Hippocampal formation (tissue), 2 donors: ENCODE measurements around the gene DNAJC17.

Experiments used
- DNase-seq, 2 donors: peaks; one replicate each; lab custom pipeline; 2025; lab: John Stamatoyannopoulos, UW

DNAJC17 gene

DNA sequence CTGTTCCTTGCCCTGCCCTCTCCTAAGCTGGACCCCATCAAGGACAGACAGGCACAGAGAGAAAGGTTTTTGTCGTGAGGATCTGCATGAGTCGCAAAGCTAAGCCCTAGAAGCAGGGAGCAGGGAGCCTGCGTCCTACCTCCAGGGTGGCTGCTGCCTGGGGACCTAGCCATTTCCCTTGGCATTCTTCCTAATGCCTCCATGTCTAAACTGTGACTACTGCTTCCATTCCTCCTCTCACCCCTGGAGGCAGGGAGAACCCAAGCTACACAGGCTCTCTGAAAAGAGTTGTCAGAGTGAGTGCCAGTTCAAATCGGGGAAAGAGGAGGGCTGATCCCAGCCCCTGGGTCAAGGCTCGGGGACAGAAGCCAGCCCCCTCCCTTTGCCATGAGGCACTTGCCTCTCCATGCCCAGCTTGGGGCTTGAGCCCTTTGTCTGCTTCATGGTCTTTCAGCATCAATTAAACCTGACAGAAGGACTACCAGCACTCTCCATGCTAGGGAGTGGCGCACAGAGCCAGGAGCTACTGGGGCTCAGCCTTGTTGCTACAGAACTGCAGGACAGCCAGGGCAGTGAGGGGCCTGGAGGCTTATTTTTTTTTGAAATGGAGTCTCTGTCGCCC lies 41.0 kb downstream of the DNAJC17 start:
- no peak for DNase-seq

DNA sequence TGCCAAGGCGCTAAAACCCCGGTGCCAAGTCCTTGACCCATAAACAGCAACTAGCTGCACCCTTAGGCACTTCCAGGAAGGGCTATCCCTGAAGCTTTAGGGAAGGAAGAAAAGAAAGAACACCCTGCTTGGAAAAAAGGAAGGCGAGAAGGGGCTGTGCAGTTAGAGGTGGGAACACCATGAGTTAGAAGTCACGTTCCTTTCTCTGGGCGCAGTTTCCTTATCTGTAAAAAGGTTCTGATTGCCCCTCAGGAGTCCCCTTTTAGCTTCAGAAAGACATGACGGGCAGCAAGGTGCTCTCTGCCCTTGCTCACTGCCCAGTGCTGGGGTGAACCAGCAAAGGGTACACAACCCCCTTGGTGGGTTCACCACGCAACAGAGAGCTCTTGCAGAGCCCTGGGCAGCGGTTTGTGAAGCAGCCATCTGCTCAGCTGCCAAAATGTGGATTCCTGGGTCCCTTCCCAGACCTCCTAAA lies 42.6 kb downstream of the DNAJC17 start:
- no peak for DNase-seq

DNA sequence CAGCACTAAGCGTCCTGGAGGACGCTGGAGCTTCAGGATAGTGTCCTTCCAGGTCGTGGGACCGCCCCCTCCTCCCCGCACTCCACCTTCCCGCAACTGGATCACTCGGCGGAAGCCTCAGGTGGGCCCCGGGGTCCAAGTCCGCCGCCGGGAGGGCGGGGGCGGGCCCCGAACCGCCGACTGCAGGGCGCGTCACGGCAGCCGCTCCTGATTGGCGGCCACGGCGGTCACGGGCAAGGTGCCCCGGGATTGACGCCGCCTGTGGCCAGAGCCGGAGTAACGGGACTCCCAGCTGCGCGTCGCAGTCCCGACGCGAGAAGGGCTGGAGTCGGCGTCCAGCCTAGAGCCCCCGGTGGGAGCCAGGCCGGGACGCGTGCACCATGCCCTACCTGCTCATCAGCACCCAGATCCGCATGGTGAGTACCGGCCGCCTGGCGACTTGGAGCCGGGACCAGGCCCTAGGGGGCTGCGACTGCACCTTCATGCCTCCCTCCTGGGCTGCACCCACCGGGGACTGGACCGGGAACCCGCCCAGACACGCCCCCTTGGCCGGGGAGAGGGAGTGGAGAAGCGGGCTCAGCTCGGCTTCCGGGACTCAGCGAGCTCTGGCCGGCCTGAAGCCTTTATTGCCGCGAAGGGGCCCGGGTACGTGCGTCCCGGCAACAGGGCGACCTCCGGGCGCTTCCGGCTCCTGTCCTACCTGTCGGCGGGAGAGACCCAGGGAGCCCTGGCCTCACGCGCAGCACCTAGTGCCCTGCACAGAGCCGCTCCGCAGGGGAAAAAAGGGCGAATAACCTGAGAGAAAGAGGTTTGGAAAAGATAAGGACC lies 43.3 kb downstream of the DNAJC17 start, which contains the start of gene GCHFR:
TSS of gene GCHFR (plus strand) at position 268 of the 828 bp plus-strand sequence. CDS start at position 381, 113 bp downstream.
- peak in 1 of 2 donors; percentile 41 for DNase-seq

DNA sequence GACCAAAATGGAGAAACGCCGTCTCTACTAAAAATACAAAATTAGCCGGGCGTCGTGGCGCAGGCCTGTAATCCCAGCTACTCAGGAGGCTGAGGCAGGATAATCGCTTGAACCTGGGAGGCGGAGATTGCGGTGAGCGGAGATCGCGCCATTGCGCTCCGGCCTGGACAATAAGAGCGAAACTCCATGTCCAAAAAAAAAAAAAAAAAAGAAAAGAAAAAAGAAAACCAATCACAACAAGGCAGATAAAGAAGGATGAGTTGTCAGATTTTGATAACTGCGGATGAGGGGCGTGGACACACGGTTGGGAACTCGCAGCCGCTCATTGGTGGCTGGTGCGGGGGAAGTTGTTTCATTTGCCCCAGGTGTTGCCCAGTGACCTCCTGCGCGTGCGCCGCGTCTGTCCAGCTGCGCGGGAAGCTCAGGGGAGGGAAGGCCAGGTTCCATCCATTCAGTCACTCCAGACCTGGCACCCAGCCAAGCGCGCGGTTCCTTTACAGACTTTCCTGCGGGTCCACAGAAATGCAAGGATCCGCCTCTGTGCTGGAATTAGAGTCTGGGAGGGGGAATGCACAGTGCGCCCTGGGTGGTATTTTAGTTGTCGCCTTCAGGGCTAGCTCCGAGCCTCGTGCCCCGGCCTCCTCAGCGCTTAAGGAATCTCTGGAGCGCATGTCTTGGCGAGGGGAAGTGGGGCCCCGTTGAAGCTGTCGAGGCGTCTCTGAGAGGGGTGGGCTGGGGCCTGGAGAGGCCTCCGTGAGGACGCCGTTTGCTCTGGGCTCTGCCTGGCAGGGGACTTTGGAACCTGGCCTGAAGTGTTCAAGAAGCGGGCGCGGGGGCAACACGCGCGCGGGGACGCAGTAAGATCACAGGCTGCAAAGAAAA lies 44.1 kb downstream of the DNAJC17 start:
- peak in 1 of 2 donors; percentile 20 for DNase-seq

DNA sequence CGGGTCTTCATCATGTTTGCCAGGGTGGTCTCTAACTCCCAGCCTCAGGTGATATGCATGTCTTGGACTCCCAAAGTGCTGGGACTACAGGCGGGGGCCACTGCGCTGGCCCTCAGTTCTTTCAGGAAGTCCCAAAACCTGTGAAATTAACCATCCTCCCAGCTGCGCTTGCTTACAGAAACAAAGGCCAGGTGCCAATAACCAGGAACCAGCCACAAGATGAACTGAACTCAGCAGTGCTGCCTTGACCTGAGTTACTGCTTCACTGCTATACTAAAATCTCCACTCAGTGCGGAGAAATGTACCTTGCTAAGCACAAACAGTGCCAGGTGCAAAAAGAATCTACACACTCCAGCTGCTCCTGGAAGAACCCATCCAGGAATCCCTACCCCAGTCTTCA lies 47.3 kb downstream of the DNAJC17 start:
- no peak for DNase-seq

DNA sequence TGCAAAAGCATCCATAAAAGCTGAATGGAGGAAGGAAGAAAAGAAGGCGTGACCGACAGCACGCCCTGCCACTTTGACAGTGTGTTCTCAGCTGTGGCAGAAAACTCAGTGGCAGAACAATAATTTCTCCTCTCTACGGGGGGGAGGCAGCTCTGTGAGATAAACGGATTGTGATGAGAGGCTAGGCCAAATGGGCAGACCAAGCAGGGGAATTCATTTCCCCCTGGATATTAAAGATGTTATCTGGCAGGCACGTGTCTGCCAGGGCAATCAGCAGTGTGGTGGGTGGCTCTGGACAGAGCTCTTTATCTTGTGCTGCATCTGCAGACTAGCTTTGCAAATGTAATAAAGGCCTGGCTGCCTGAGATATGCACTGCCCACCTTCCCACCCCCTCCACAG lies 50.3 kb downstream of the DNAJC17 start:
- DNase-seq, result no peak

DNA sequence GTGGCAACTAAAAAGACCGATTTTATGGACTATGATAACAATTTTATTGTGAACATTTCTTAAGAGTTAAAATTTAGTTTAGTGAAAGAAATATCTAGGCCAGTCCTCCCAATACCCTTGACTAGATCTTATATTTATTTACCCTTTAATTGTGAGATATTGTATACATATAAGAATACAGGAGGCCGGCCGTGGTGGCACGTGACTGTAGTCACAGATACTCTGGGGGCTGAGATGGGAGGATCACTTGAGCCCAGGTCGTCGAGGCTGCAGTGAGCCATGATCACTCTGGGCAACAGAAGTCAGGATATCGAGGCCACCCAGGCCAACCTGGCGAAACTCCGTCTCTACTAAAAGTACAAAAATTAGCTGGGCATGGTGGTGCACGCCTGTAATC lies 51.5 kb downstream of the DNAJC17 start:
- no peak for DNase-seq

DNA sequence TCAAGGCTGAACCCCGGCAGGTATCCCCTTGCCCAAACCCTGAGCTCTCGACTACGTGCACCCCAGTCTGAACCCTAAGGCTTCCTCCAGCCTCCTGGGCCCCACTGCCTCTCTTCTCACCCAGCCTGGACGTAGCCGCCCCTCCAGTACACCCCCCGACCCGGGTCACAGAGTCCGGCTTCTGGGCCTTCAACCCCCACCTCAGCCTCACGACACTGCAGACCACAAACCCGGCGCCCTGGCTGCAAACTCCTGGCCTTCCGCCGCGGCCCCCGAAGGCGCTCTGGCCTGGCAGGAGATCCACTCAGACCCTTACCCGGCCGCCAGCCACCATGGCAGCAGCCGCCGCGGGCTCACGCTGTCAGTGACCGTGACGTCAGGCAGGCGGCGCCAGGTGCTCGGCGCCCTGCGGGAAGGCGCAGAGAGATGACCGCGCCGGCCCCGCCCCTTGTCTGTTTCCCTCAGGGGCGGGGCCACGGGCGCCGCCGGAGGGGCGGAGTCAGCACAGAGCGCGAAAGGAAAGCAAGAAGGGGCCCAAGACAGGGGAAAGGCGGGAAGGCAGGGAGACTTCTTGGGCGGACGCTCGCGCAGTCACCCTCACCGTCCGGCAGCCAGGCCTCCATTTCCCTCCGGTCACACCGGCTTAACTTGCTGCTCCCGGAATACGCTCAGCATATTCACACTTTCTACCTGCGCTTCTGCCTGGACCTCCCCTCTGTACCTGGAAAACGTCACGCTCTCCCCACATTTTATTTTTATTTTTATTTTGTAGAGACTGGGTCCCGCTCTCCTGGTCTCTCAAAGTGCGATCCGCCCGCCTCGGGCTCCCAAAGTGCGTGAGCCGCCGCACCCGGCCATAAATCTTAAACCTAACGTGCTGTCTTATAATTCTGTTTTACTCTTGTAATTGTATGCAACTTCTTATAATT lies 52.1 kb downstream of the DNAJC17 start, which contains the start of gene RMDN3:
TSS of gene RMDN3 (minus strand) at position 372 of the 929 bp plus-strand sequence. CDS start 471 bp downstream, outside the sequence.
- DNase-seq, result peak; percentile 88

DNA sequence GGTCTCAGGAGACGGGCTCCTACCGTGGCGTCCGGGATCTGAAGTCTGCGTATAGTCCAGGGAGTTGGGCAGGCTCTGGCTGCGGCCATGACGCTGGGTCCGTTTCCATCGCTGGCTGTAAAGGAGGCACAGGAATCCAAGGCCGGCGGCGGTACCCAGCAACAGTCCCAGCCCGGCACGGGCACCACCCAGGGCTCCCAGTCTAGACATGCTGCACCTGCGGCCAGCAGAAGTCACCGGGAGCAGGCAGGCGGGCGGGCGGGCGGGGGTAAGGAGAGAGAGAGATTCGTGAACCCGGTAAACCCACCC lies 52.7 kb downstream of the DNAJC17 start:
- no peak for DNase-seq

DNA sequence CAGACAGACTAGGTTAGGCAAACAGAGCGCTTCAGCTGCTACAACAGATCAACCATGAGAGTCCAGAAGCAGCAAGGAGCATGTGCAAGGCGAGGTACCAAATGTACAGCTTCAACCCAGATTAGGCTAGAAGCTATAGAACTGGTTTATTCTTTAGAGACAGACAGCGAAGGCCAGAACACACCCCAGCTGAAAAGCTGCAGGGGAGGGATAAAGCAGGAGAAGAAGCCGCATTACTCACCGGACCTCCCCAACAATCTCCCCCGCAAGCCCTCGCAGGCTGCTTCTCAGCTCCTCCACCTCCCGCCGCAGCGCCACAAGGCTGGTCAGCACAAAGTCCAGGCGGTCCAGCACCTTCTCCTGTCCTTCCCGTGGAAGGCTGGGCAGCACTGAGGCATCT lies 55.5 kb downstream of the DNAJC17 start:
- no peak for DNase-seq

DNA sequence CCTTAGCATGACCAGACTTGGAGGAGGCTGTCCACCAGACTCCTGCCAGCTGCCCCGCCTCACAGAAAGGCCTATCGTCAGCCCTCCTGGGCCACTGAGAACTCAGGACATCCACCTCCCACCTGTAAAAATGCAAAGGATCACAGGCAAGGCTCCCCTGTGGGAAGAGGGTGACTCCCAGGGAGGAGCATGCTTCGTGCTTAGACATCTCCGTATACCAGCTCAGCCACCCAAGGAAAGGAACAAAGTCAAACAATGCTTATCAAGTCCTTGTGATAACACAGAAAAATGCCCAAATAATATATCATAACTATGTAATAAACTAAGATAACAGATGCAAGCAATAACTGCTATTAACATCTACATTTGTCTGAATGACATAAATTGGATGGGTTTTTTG lies 56.4 kb downstream of the DNAJC17 start:
- no peak for DNase-seq

DNA sequence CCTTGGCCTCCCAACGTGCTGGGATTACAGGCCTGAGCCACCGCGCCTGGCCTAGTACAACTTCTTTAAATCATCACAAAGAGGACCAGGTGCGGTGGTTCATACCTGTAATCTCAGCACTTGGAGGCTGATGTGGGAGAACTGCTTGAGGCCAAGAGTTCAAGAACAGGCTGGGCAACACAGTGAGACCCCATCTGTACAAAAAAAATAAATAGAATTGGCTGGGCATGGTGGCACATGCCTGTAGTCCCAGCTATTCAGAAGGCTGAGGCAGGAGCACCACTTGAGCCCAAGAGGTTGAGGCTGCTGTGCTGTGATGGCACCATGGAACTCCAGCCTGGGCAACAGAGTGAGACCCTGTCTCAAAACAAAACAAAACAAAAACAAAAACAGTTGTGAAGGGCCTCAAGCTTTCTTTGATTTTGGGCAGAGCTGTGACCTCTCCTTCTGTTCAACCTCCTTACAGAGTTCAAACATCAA lies 58.1 kb downstream of the DNAJC17 start:
- DNase-seq, result no peak

DNA sequence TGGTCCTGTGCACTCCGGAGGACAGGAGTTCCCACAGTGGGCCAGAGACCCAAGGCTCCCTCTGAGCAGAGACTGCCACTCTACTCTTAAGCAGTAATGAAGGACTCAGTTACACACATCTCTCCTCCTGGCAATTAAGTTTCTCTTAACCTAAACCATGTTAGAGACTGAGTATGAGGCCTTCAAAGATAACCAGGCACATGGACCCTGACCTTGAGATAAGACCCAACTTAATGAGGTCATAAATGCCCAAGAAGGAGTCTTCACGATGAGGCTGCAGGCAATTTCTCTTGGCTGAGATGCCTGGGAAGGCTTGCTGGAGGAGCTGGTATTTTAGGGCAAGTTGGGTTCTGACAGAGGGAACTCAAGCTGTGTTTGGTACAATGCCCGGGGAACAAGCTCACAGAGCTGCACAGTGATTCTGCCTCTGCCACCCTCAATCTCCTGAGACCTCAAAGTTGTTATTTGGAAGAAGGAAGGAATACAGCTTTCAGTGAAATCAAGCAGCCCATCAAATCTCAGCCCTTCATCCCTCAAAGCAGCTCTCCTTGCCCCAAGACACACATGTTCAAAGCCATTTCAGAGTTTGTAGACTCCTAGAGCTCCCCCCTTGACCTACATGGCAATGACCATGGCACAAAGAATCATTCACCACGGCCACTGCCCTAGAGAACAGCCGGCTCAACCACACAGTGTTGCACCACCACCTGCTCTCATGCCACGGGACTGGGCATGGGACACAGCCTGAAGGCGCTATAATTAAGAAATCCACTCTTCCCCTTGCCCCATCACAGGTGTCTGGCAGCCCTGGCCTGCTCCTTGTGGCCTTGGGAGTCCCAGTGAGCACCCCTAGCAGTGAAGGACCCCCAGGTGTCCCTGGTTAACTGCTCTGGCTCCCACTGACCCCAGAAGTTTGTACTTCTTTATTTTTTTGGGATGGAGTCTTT lies 59.3 kb downstream of the DNAJC17 start:
- no peak for DNase-seq

DNA sequence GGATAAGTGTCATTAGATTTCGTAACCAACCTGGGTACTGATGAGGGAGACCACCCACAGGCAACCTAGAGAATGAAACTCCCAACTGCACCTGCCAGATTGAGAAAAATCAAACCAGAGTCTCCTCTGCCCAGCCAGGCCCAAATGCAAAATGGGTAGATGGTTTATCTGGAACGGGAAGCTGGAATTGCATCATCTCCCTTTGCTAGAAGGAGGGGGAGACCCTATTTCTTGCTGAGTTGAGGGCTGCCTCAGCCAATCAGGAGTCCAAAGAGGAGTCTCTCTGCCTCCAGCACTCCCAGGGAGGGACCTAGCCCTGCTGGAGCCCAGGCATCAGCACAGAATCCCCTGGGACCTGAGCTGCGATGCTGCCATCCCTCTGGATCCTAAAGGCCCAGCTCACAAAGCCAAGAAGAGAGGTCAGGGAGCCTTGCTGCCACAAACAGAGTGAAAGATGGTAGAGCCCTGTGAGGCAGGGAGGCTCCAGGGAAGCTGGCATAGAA lies 60.3 kb downstream of the DNAJC17 start:
- no peak for DNase-seq

DNA sequence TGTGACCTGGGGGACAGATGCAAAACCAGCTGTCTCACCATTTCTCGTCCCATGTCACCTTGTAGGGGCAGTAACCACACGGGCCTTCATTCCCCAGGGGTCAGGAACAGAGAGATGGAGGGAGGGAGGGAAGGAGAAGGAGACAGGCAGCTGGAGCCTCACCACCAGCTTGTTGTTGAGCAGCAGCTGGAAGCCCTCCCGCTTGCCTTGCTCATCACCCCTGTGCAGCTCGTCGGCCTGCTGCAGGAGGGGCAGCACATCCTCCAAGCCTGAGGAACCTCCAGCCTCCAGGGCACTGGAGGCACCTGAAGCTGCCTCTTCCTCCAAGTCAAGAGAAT lies 62.5 kb downstream of the DNAJC17 start:
- DNase-seq, result no peak

DNA sequence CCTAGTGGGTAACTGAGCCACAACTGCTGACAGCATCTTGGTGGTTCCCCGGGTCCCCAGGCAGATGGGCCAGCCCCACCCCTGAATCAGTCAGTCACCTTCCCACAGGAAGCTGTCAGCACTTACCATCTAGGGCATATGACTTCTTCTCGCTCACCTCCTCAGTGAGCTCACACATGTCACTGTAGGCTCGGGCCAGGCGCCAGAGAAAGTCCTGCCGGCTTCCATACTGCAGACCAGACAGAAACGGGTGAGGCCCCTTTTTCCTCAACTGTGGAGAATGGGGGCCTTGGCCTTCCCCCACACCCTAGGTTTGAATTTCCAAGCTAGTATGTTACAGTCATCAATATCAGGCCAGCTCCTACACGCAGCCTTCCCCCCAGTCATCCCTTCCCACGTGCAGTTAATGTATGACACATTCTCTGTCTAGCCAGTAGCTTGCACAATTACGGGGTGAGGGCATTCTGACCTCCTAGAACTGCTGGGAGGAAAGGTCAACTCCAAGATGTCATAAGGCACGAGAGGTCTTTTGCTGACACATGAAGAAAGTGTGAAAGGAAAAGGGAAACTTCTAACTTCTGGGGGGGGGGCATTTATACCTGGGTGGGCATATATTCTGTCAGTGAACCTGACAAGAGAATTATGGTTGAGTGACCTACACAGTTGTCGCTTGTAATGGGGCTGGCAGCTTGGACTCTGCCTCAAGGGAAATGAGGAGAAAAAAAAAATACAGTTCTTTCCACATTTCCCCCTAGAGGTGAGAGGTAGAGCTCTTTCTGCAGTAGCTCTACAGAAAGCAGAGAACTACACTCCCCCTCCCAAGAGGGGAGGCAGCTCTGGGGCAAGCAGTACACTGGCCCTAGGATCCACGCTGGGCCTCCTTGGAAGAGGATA lies 63.1 kb downstream of the DNAJC17 start:
- no peak for DNase-seq

DNA sequence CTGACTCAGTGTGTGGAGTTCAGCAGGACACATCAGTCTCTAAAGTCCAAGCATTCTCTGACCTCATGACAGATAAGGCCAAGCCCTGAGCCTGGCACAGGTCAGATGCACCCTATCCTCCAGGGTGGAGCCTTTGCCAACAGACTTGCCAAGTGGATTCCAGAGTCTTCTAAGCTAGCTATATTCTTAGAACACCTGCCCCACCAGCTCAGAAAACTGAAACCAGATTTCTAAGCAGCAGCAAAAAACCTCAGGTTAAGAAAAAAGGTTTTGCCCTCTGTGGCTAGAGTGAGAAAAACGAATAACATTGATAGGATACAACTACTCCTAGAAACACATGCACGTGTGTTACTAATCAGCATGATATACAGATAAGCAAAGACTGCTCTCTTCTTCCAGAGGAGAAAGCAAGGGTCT lies 63.8 kb downstream of the DNAJC17 start:
- DNase-seq, result no peak

DNA sequence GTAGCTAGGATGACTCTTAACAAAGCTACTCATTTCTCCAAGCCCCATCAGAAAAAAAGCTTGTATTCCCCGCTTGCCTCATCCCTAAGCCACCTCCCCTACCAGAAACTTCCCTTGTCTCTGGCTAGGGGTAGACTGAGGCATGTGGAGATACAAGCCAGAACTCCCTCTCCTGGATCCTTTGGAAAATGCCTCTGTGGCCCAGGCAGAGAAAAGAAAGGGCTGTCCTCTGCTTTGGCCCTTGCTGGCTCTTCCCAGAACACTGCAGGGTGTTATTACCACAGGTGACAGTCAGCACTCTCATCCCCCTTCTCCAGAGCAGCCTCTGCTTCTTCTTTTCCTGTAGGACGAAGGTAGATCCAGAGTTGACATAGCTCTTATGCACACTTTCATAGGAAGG lies 67.4 kb downstream of the DNAJC17 start:
- DNase-seq, result no peak

DNA sequence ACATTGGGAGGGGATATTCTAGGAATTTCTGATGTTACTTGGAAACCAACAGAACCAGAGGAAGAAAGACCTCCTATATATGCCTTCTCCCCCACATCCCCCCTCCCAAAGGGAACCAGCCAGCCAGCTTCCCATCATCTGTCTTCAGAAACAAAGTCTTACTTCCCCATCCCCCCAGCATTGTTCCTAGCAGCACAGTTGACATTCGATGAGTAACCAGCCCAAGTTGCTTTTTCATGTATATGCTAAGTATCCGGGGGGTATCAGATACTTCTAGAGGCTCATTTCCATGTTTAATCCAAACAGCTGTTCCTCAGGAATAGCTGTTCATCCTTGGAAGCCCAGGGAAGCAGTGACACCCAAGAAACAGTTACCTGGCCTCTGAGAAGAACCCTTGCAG lies 68.2 kb downstream of the DNAJC17 start:
- DNase-seq, result no peak
